Measurements from ENCODE around the gene CDKL5.

The CDKL5 gene

GRCh38 chrX:18664947-18665346 is 239.5 kb downstream of the CDKL5 start:
- no peak overlapping the region for H3K4me3 ChIP-seq (ENCODE audit: low read depth, low read length)
- no peak for DNase-seq
- no peaks in the 10 kb centered on the region for H3K36me3 ChIP-seq (replicated peaks)
- H3K27ac ChIP-seq = no peak overlapping the region
- peak; percentile 23 for TF ChIP-seq CTCF (IDR thresholded peaks at IDR 0.05; ENCODE audit: low read depth, low read length, missing control alignments)
- H3K27me3 ChIP-seq (replicated peaks) = no peaks in the 10 kb centered on the region
- in situ Hi-C loops (cut with HindIII; ENCODE audit: low pct_ligation_motif_present, low sequenced_read_pairs) = no loop called here

DNA sequence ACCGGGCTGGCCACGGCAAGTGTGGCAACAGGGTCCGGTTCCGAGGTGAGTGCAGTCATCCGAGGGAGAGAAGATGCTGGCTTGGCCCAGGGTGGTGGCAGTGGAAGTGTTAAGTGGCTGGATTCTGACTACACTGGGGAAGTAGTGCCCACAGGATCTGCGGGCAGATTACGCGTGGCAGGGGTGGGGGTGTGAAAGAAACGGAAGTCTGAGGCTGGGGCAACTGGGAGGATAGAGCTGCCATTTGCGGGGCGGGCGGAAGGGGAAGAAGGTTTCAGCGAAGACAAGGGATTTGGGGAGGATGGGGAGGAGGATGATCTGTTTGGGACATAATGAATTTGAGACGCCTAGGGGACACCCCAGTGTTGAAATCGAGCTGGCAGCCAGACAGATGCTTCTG is 241.2 kb downstream of the CDKL5 start:
- Histone ChIP-seq H3K27me3 (replicated peaks) (no peaks in the 10 kb centered on the region), H3K36me3 (replicated peaks) (no peaks in the 10 kb centered on the region), H3K27ac (no peak overlapping the region), H3K4me3 (ENCODE audit: low read depth, low read length) (no peak overlapping the region)
- no peak for DNase-seq
- in situ Hi-C loops (cut with HindIII; ENCODE audit: low pct_ligation_motif_present, low sequenced_read_pairs) = no loop called here
- no peak for TF ChIP-seq CTCF (IDR thresholded peaks at IDR 0.05; ENCODE audit: low read depth, low read length, missing control alignments)

- no peak for DNase-seq
- no peaks in the 10 kb centered on the region for H3K36me3 ChIP-seq (replicated peaks)
- H3K27me3 ChIP-seq (replicated peaks) = no peaks in the 10 kb centered on the region
- TF ChIP-seq CTCF (IDR thresholded peaks at IDR 0.05; ENCODE audit: low read depth, low read length, missing control alignments) = no peak
- H3K4me3 ChIP-seq (ENCODE audit: low read depth, low read length) = no peak overlapping the region
- H3K27ac ChIP-seq = no peak overlapping the region
- in situ Hi-C loops (cut with HindIII; ENCODE audit: low pct_ligation_motif_present, low sequenced_read_pairs) = no loop called here
Observed at GRCh38 chrX:18668071-18668835, 242.8 kb downstream of the CDKL5 start.

DNA sequence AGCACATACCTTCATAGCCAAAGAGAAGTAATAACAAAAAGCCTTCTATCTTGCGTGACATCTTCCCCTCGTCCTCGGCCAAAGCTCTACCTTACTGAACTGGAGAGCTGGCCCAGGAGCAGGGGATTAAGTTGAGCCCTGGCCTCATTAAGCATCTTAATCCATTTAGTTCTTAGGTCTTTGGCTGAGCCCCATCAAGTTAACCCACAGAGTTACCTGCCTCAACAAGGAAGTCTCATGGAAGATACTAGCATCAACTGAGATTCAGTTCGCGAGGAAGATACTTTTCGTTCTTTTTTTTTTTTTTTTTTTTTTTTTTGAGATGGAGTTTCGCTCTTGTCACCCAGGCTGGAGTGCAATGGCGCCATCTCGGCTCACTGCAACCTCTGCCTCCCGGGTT is 246.6 kb downstream of the CDKL5 start, which contains the start of gene RS1:
TSS of gene RS1 (minus strand) at position 101 of the 400 bp plus-strand sequence. CDS start at position 61, 40 bp downstream.
- H3K27ac ChIP-seq = no peak within 1 kb of the TSS
- no peaks in the 10 kb centered on the region for H3K36me3 ChIP-seq (replicated peaks)
- no peak for TF ChIP-seq CTCF (IDR thresholded peaks at IDR 0.05; ENCODE audit: low read depth, low read length, missing control alignments)
- in situ Hi-C loops (cut with HindIII; ENCODE audit: low pct_ligation_motif_present, low sequenced_read_pairs) = no loop called here
- no peaks in the 10 kb centered on the region for H3K27me3 ChIP-seq (replicated peaks)
- H3K4me3 ChIP-seq (ENCODE audit: low read depth, low read length) = no peak within 1 kb of the TSS
- DNase-seq = no peak

GRCh38 chrX:18674417-18674787 is 249.0 kb downstream of the CDKL5 start:
- Histone ChIP-seq H3K4me3 (ENCODE audit: low read depth, low read length) (peak overlapping the region; percentile 61), H3K36me3 (replicated peaks) (no peaks in the 10 kb centered on the region), H3K27ac (no peak overlapping the region), H3K27me3 (replicated peaks) (no peaks in the 10 kb centered on the region)
- no peak for TF ChIP-seq CTCF (IDR thresholded peaks at IDR 0.05; ENCODE audit: low read depth, low read length, missing control alignments)
- DNase-seq = no peak
- in situ Hi-C loops (cut with HindIII; ENCODE audit: low pct_ligation_motif_present, low sequenced_read_pairs) = no loop called here
